Colonic mucosa (tissue), 4 donors: ENCODE data around the gene LRMDA. TPM values are rescaled to one million over a fixed set of nuclear protein-coding genes. Genes with fewer than 3 reads are reported as not detected.

ENCODE experiments used
- DNase-seq: peaks from one replicate; pipeline ENCODE4 v3.0.0-alpha.2; 2020
- H3K27ac ChIP-seq: fragments of 200-600 bp; one replicate; pipeline ENCODE4 v1.8.0; 2021
- H3K27me3 ChIP-seq: fragments of 200-600 bp; one replicate; pipeline ENCODE4 v1.8.0; 2021
- H3K36me3 ChIP-seq: fragments of 200-600 bp; one replicate; pipeline ENCODE4 v1.8.0; 2021
- H3K4me1 ChIP-seq: fragments of 200-600 bp; one replicate; pipeline ENCODE4 v1.8.0; 2021; ENCODE audit warnings: mild to moderate bottlenecking
- H3K4me3 ChIP-seq: fragments of 200-600 bp; one replicate; pipeline ENCODE4 v1.8.0; 2021
- H3K9ac ChIP-seq, 2 donors: one replicate each; pipeline ENCODE4 v1.7.0; 2013; ENCODE audit warnings: control low read depth in 2 of 2, low read depth in 2 of 2, low read length in 2 of 2
- H3K9me3 ChIP-seq: fragments of 200-600 bp; one replicate; pipeline ENCODE4 v1.8.0; 2021
- CTCF ChIP-seq: fragments of 200-600 bp; IDR thresholded peaks from one replicate; pipeline ENCODE4 v1.8.0; 2022; ENCODE audit warnings: antibody characterized with exemption, mild to moderate bottlenecking
- intact Hi-C: fragments of 100-400 bp; cut with DNase I; formaldehyde crosslinking; loops from one replicate; pipeline ENCODE4 v1.14.1; 2022
- total RNA-seq, 2 donors: library from RNA; stranded (reverse); fragmentation: NEBNext Ultra II Directional in 1 of 2; extraction: Animal tissue kit (Norgen Biotek cat#: 25700) in 1 of 2; gene quantifications; one replicate each; pipeline ENCODE4 v1.2.1, GENCODE V29; 2021
- donor health status: healthy.
- donor health status: DM: no; HTN: no; CAD: no.
- donor health status: DM: no; HTN: no; CAD: no.

The LRMDA gene
- total RNA-seq, 2 donors from 2014 or later = 2.5 to 5.2 TPM

GRCh38 chr10:75941223-75941801, 509.9 kb downstream of the LRMDA start:
- no peaks in the 10 kb centered on the region for H3K27me3 ChIP-seq
- no peak for TF ChIP-seq CTCF
- H3K9ac ChIP-seq = no peak overlapping the region
- H3K36me3 ChIP-seq = no peaks in the 10 kb centered on the region
- intact Hi-C loops = no loop called here
- no peaks in the 10 kb centered on the region for H3K4me1 ChIP-seq
- H3K4me3 ChIP-seq = no peak overlapping the region
- no peaks in the 10 kb centered on the region for H3K9me3 ChIP-seq
- DNase-seq = no peak
- no peak overlapping the region for H3K27ac ChIP-seq

GRCh38 chr10:75944061-75944460, 512.6 kb downstream of the LRMDA start:
- H3K9me3 ChIP-seq = no peaks in the 10 kb centered on the region
- intact Hi-C loops = no loop called here
- no peaks in the 10 kb centered on the region for H3K27me3 ChIP-seq
- TF ChIP-seq CTCF = no peak
- H3K27ac ChIP-seq = no peak overlapping the region
- no peaks in the 10 kb centered on the region for H3K4me1 ChIP-seq
- H3K4me3 ChIP-seq = no peak overlapping the region
- H3K9ac ChIP-seq = no peak overlapping the region
- H3K36me3 ChIP-seq = no peaks in the 10 kb centered on the region
- no peak for DNase-seq

- intact Hi-C loops = no loop called here
- no peak for DNase-seq
- Histone ChIP-seq H3K9me3 (no peaks in the 10 kb centered on the region), H3K36me3 (no peaks in the 10 kb centered on the region), H3K27me3 (no peaks in the 10 kb centered on the region), H3K4me1 (no peaks in the 10 kb centered on the region), H3K4me3 (no peak overlapping the region), H3K27ac (no peak overlapping the region), H3K9ac (no peak overlapping the region)
- no peak for TF ChIP-seq CTCF
Measured at GRCh38 chr10:75948583-75948982, 517.2 kb downstream of the LRMDA start.

GRCh38 chr10:75950307-75950706, 518.9 kb downstream of the LRMDA start:
- H3K4me1 ChIP-seq = no peaks in the 10 kb centered on the region
- no peak overlapping the region for H3K9ac ChIP-seq
- no peaks in the 10 kb centered on the region for H3K9me3 ChIP-seq
- H3K36me3 ChIP-seq = no peaks in the 10 kb centered on the region
- TF ChIP-seq CTCF = no peak
- no peak for DNase-seq
- no peak overlapping the region for H3K27ac ChIP-seq
- no peak overlapping the region for H3K4me3 ChIP-seq
- intact Hi-C loops = no loop called here
- H3K27me3 ChIP-seq = no peaks in the 10 kb centered on the region

GRCh38 chr10:75950997-75951589, 519.7 kb downstream of the LRMDA start:
- H3K9me3 ChIP-seq = no peaks in the 10 kb centered on the region
- H3K27ac ChIP-seq = no peak overlapping the region
- H3K27me3 ChIP-seq = no peaks in the 10 kb centered on the region
- H3K4me3 ChIP-seq = no peak overlapping the region
- no peaks in the 10 kb centered on the region for H3K36me3 ChIP-seq
- intact Hi-C loops = no loop called here
- no peaks in the 10 kb centered on the region for H3K4me1 ChIP-seq
- DNase-seq = no peak
- no peak overlapping the region for H3K9ac ChIP-seq
- no peak for TF ChIP-seq CTCF
